ENCODE measurements around the gene PLEKHA7.

DNA sequence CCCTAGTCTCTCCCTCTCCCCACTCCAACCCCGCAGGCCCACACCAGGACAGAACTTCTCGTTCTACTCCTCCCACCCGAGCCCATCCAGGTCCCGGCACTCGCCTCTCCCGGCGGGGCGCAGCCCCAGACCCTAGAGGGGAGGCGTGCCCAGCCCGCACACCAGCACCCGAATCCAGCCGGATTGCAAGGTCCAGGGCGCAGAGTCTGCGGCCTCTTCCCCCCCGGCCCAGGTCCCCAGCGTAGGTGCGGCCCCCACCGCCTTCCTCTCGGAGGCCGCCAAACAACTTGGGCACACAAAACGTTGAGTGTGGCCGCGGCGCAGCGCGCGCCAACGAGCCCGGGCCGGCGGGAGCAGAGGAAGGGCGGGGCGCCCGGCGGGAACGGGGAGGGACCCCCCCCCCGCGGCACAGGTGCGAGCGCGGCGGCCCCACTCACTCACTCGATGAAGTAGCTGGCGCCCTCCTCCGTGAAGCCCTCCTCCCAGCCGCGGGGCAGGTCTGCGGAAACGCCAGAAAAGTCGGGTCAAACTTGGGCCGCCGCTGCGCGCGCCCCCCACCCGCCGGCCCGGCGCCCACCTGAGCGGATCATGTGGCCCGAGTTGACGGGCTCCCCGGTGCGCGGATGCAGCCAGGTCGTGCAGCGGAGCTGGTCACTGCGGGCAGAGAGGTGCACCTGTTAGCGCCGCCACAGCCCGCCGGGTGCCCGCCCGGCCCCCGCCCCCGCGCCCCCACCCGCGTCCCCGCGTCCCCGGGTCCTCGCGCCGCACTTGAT is 480 bp downstream of the PLEKHA7 start:
- TF ChIP-seq POLR2A (IDR thresholded peaks at IDR 0.05; ENCODE audit: borderline replicate concordance, extremely low read depth, insufficient read depth, insufficient read length) (no peak), YY1 (IDR thresholded peaks at IDR 0.05; ENCODE audit: extremely low read depth, insufficient replicate concordance, low read depth, low read length) (no peak)
